ENCODE results near the gene SLC12A8.

SLC12A8 gene

DNA sequence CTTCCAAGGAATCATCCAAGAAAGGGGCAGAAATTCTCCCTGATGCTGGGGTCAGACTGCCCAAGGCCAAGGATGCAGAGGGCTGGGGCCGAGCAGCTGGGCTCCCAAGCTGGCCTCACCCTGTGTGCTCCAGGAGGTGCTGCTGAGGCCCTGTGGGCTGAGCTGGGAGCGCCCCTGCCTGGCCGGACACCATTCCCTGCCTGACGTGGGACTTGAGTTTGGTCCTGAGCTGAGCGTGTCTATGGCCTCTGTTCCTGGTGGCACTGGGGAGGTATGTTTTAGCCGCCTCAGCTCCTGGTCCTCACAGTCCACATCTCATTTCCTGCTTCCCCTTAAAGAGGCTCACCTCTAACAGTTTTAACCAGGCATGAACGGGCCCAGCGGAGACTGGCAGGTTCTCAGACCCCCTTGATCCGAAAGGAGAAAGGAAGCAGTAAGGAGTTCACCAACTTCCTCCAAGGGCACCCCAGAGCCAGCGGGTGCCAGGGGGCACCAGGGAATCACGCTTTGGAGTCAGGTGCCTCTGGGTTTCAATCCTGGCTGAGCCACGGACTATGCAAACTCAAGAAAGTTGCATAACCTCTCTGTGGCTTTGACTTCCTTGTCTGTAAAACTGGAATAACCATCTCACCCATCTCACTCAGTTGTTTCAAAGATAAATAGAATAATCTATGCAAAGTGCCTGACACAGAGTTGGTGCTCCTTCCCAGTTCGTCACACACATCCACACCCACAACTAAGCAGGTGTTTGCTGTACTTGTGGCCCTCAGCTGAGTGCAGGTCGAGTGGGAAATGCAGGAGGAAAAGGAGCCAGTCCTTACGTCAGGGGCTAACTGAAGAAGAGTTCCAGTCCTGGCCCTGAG is 48.6 kb downstream of the SLC12A8 start:
- Mint-ChIP-seq H3K4me3 (no peak overlapping the region), H3K4me1 (ENCODE audit: low read depth) (peaks cover 2% of the 10 kb centered on the region), H3K27ac (no peak overlapping the region), H3K9me3 (no peaks in the 10 kb centered on the region), H3K36me3 (ENCODE audit: low read depth) (no peaks in the 10 kb centered on the region), H3K27me3 (ENCODE audit: low read depth) (peaks cover 46% of the 10 kb centered on the region)

DNA sequence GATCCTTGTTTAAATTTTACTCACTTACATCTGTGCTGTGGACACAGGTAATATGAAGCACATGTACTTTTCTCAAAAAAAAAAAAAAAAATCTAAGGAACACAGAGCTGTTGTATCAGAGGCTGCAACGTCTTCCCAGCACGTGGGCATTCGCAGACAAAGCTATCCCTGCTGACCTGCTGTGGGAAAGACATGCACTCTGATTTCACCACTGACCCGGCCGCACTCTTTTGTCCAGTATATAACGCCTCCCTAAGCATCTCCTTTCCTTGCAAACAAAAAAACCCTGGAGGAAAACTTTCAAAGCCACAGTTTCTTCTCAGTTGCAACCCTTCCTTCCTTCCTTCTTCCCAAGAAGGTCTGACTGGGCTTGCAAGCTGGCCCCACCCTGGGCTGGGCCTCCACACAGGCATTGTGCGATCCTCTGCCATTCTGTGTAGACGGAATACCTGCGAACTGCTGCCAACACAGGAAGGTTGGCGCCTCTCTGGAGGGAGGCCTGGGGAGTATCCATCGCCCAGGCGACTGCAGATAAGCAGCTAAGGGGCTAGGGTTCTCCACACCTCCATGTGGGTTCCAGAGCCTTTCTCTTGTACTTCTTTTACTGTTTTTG is 50.8 kb downstream of the SLC12A8 start:
- H3K27ac Mint-ChIP-seq: no peak overlapping the region

DNA sequence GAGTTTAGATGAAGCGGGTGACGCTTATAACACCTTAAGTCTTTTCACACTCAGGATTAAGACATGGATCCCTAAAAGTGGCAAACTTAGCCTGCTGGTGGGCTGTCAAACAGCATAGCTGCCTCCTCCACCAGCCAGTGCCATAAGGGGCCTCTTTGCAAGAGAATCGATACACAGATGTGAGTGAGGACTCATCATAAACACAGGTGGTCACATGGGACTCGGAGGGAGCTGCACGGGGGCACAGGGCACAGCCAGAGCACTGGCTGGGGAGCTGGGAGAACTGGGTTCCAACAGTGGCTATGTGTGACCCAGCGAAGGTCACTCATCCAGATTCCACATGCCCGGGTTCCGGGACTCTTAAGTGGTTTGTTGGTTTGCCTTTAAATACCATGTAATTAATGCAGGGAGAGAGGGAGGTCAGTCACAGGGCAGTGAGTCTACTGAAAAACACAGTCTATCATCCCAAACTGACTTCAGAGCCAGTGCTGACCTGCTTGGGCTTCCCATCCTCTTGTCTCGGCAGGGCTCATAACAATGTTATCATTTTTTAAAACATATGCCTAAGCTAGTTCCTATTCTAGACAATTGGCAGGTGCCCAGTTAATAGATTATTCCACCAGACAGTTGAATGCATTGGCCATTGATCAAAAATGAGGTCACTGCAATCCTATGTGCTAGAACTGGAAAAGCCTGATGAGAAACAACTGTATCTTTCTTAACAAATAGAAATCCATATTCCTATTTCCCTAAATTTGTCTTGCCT is 51.8 kb downstream of the SLC12A8 start:
- H3K4me1 Mint-ChIP-seq (ENCODE audit: low read depth): no peaks in the 10 kb centered on the region
- H3K27me3 Mint-ChIP-seq (ENCODE audit: low read depth): peaks cover 51% of the 10 kb centered on the region
- H3K4me3 Mint-ChIP-seq: no peak overlapping the region
- no peak overlapping the region for H3K27ac Mint-ChIP-seq
- H3K9me3 Mint-ChIP-seq: no peaks in the 10 kb centered on the region
- no peaks in the 10 kb centered on the region for H3K36me3 Mint-ChIP-seq (ENCODE audit: low read depth)

More for the DNA sequence above, 50.8 kb downstream of the SLC12A8 start:
- Mint-ChIP-seq H3K4me3 (no peak overlapping the region), H3K9me3 (no peaks in the 10 kb centered on the region), H3K4me1 (ENCODE audit: low read depth) (no peaks in the 10 kb centered on the region), H3K27me3 (ENCODE audit: low read depth) (peaks cover 49% of the 10 kb centered on the region), H3K36me3 (ENCODE audit: low read depth) (no peaks in the 10 kb centered on the region)

DNA sequence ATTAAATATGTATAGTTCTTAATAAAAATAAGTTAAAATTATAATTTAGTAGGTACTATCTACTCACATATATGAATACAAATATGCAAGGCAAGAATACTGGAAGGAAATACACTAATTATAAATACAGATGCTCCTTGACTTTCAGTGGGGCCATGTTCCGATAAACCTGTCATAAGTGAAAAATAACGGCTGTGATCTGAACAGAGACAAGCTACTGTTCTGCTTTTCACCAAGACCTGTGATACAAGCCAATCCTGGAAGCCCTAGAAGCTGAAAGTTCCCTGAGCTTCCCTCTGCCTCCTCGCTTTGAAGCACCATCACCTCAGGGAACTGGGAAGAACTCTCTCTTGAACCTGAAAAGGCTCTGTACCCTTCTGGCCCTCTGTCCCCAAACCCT is 55.4 kb downstream of the SLC12A8 start:
- no peaks in the 10 kb centered on the region for H3K9me3 Mint-ChIP-seq
- H3K4me3 Mint-ChIP-seq: no peak overlapping the region
- peaks cover 8% of the 10 kb centered on the region for H3K4me1 Mint-ChIP-seq (ENCODE audit: low read depth)
- H3K27me3 Mint-ChIP-seq (ENCODE audit: low read depth): peaks cover 55% of the 10 kb centered on the region
- peaks cover 1% of the 10 kb centered on the region for H3K36me3 Mint-ChIP-seq (ENCODE audit: low read depth)
- H3K27ac Mint-ChIP-seq: no peak overlapping the region

DNA sequence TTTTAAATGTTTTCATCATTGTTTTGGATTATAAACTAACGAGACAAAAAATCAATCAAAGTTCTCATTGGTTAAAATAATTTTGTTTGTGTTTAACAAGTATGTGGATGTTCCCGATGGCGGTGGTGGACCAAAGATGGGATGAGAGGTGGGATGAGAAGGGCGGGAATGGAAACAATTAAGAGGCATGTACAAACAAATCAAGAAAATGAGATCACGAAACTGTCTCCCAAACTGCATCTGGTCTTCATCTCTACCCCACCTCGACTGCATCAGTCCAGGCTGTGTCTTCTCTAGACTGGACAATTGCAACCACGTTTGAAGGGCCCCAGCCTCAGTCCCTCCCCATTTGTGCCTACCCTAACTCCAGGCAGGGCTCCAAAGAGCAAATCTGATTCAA is 56.1 kb downstream of the SLC12A8 start:
- Mint-ChIP-seq H3K4me1 (ENCODE audit: low read depth) (peaks cover 8% of the 10 kb centered on the region), H3K36me3 (ENCODE audit: low read depth) (peaks cover 1% of the 10 kb centered on the region), H3K27me3 (ENCODE audit: low read depth) (peaks cover 50% of the 10 kb centered on the region), H3K9me3 (no peaks in the 10 kb centered on the region), H3K4me3 (no peak overlapping the region), H3K27ac (no peak overlapping the region)

DNA sequence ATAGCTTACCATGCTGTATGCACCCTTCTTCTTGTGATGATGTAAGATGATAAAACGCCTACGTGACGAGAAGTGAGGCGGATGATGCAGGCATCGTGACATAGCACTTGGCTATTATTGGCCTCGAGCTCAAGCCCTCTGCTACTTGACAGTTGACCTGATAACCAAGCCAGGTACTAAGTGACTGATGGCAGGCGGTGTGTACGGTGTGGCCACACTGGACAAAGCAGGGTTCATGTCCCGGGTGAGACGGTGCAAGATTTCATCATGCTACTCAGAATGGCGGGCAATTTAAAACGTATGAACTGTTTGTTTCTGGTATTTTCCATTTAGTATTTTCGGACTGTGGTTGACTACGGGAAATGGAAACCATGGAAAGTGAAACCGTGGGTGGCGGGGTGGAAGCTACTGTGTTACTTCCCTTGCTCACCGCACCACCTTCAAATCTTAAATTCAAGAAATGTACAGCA is 57.7 kb downstream of the SLC12A8 start:
- Mint-ChIP-seq H3K4me3 (peak overlapping the region; percentile 2), H3K4me1 (ENCODE audit: low read depth) (peaks cover 12% of the 10 kb centered on the region), H3K27me3 (ENCODE audit: low read depth) (peaks cover 50% of the 10 kb centered on the region), H3K36me3 (ENCODE audit: low read depth) (peaks cover 1% of the 10 kb centered on the region), H3K27ac (peak overlapping the region; percentile 1), H3K9me3 (no peaks in the 10 kb centered on the region)

DNA sequence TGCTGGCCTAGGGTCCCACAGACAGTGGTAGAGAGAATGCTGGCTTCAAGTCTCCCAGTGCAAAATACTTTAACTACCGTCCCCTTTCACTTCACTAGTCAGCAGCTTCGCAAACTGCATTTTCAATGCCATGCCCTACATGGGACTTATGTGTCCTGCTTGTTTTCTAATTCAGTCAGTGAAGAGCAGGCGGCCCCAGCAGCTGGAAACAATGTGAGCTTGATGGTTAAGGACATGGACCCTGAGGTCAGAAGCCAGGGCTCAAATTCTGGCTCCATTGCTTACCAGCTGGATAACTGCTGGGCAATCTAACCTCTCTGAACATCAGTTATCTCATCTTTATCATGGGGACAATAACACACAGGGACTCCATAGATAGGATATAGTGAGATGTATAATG is 58.4 kb downstream of the SLC12A8 start:
- peaks cover 1% of the 10 kb centered on the region for H3K36me3 Mint-ChIP-seq (ENCODE audit: low read depth)
- H3K27me3 Mint-ChIP-seq (ENCODE audit: low read depth): peaks cover 58% of the 10 kb centered on the region
- peaks cover 12% of the 10 kb centered on the region for H3K4me1 Mint-ChIP-seq (ENCODE audit: low read depth)
- no peak overlapping the region for H3K27ac Mint-ChIP-seq
- H3K4me3 Mint-ChIP-seq: no peak overlapping the region
- no peaks in the 10 kb centered on the region for H3K9me3 Mint-ChIP-seq

DNA sequence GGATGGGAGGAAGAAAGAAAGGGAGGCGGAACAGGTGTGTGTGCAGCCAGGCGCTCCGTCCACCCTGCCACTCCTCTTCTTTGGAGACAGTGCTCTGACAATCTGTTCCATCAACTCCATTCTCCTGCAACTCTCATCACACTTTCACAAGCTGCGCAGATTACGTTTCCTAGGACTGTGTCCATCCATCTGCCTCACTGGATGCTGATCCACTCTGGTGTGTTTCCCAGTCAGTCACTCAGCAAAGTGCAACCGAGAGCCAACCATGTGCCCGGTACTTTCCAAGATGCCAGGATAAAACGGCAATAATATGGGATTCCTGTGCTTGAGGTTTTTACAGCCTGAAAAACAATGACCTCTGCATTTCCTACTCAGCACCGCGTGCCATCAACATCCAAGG is 59.6 kb downstream of the SLC12A8 start:
- no peak overlapping the region for H3K4me3 Mint-ChIP-seq
- H3K4me1 Mint-ChIP-seq (ENCODE audit: low read depth): peaks cover 14% of the 10 kb centered on the region
- H3K36me3 Mint-ChIP-seq (ENCODE audit: low read depth): peaks cover 1% of the 10 kb centered on the region
- H3K9me3 Mint-ChIP-seq: no peaks in the 10 kb centered on the region
- H3K27me3 Mint-ChIP-seq (ENCODE audit: low read depth): peaks cover 61% of the 10 kb centered on the region
- H3K27ac Mint-ChIP-seq: no peak overlapping the region

DNA sequence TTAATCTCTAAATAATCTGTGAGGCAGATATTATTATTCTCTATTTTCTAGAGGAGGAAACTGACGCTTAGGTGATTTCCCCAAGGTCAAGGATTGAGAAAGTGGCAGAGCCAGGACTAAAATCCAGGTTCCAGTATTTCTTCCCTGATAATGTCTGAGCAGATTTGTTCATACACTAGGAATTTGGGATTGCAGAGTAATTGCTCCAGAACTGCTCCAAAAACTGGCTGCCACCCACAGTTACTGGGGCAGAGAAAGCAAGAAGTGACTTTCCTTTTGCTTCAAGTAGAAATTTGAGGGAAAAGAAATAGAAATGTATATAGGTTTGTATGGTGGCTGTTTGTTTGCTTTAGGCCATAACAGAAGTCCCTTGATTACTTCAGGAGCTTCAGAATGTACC is 60.6 kb downstream of the SLC12A8 start:
- H3K4me1 Mint-ChIP-seq (ENCODE audit: low read depth): peaks cover 19% of the 10 kb centered on the region

DNA sequence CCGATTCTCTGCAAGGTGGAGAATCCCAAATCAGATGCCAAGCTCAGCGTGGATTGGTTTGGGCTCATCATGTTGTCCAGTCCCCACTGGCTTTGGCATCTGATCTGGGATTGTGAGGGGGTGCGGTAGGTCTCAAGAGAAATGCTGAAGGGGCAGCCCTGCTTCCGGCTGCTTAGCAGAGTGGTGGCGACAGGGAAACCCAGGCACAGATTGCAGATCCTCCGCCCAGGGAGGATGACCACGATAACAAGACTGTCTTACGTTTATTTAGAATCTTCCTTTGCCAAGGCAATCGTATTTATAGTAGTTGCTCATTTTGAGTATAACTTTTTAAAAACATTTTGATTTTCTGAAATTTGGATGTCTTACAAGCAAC is 61.1 kb downstream of the SLC12A8 start:
- Mint-ChIP-seq H3K4me1 (ENCODE audit: low read depth) (peaks cover 21% of the 10 kb centered on the region), H3K4me3 (no peak overlapping the region), H3K27me3 (ENCODE audit: low read depth) (peaks cover 49% of the 10 kb centered on the region), H3K27ac (no peak overlapping the region), H3K9me3 (no peaks in the 10 kb centered on the region), H3K36me3 (ENCODE audit: low read depth) (peaks cover 1% of the 10 kb centered on the region)

More for the DNA sequence above, 60.6 kb downstream of the SLC12A8 start:
- Mint-ChIP-seq H3K27me3 (ENCODE audit: low read depth) (peaks cover 54% of the 10 kb centered on the region), H3K36me3 (ENCODE audit: low read depth) (peaks cover 1% of the 10 kb centered on the region), H3K4me3 (no peak overlapping the region), H3K27ac (no peak overlapping the region), H3K9me3 (no peaks in the 10 kb centered on the region)

DNA sequence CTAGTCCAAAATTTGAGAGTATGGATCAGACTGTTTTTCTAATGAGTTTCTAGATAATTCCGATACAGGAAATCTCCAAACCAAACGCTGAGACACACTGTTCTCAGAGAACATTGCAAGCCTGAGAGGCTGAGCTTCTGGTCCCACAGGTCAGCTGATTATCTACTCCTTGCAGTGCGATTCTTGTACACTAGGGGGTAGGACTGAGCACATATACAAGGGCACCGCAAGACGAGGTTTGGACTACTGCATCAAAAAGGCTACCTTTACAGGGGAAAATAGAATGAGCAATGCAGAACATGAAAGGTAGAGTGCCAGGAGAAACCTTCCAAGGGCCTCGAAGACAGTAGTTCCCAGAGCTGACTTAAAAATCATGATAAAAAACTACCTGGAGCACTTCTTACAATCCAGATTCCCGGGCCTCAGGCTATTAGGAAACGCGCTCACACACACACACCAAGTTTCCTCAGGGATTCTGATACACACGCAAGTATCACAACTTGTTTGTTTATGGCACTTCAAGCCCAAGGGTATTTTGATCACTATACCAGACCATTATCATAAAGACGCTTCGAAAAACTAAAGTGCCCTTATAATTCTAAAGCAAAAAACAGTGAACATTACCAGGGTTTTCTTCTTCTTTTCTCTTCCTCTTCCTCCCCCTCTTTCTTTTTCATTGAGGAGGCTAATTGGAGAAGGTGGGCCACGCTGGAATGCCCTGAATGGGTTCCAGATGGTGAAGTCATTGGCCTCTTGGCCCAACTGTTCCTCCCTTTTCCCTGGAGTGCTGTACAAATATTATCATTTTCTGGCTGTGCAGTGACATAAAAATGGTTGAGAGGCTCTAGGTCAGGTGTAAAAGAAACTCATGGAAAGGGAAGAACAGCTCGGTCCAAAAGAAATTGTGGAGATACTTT is 61.8 kb downstream of the SLC12A8 start:
- Mint-ChIP-seq H3K9me3 (no peaks in the 10 kb centered on the region), H3K4me3 (no peak overlapping the region), H3K27me3 (ENCODE audit: low read depth) (peaks cover 46% of the 10 kb centered on the region), H3K36me3 (ENCODE audit: low read depth) (peaks cover 1% of the 10 kb centered on the region), H3K4me1 (ENCODE audit: low read depth) (peaks cover 21% of the 10 kb centered on the region), H3K27ac (no peak overlapping the region)

DNA sequence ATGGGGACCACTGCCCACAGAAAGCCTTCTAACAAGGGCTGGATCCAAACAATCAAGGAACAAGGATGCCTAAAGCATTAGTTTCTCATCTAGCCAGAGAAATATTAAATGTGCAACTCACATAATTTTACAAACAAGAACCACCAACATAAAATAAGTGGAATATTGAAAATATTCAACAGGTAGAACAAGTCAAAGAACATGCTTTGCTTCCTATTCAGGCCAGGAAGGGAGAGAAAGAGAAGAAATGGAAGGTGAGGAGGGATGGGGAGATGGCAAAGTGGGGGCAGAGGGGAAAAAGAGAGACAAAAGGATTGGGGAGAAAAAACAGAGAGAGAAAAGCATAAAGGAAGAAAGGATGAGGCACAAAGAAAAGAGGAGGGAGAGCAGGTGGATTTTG is 63.1 kb downstream of the SLC12A8 start:
- Mint-ChIP-seq H3K4me1 (ENCODE audit: low read depth) (peaks cover 19% of the 10 kb centered on the region), H3K9me3 (no peaks in the 10 kb centered on the region), H3K36me3 (ENCODE audit: low read depth) (peaks cover 1% of the 10 kb centered on the region), H3K27ac (no peak overlapping the region), H3K27me3 (ENCODE audit: low read depth) (peaks cover 58% of the 10 kb centered on the region), H3K4me3 (no peak overlapping the region)

DNA sequence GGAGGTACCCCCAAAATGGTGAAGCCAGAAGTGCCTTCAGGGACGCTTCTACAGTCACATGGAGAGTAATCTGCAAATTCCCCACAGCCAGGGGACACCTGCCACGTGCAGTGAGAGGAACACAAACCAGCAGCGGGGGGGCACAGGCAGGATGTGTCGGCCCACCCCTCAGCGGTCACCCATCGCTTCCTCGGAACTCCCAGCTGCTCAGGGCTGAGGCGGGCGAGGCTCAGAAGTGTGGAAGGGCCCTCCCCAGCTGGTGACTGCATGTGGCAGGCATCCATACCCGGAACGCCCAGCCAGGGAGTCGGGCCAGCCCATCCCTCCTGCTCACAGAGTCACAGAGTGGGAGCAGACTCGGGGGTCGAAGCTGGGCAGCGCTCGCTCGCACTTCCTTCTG is 63.7 kb downstream of the SLC12A8 start:
- H3K27me3 Mint-ChIP-seq (ENCODE audit: low read depth): peaks cover 58% of the 10 kb centered on the region
- no peak overlapping the region for H3K27ac Mint-ChIP-seq
- no peaks in the 10 kb centered on the region for H3K9me3 Mint-ChIP-seq
- H3K4me3 Mint-ChIP-seq: no peak overlapping the region
- H3K4me1 Mint-ChIP-seq (ENCODE audit: low read depth): peaks cover 21% of the 10 kb centered on the region
- peaks cover 3% of the 10 kb centered on the region for H3K36me3 Mint-ChIP-seq (ENCODE audit: low read depth)

Measured in T-helper 1 cell treated with Interleukin-12 subunit alpha and Interleukin-12 subunit beta and Interleukin-4 antibody, amounts not matched to agents 30 μg/mL and 1 μg/mL, for 36 hours (primary cell).